GM18507 (cell line): ENCODE results near the gene PKD1L1.

ENCODE experiments used
- DNase-seq: peaks from one replicate; pipeline ENCODE4 v3.0.0; 2011; ENCODE audit warnings: low read depth; ENCODE audit not compliant: insufficient read length; ENCODE audit errors: extremely low spot score
- FAIRE-seq: peaks from 2 replicates; lab custom pipeline; 2011; peaks lifted over from hg19 to GRCh38; lab: Jason Lieb, UNC

The PKD1L1 gene

DNA sequence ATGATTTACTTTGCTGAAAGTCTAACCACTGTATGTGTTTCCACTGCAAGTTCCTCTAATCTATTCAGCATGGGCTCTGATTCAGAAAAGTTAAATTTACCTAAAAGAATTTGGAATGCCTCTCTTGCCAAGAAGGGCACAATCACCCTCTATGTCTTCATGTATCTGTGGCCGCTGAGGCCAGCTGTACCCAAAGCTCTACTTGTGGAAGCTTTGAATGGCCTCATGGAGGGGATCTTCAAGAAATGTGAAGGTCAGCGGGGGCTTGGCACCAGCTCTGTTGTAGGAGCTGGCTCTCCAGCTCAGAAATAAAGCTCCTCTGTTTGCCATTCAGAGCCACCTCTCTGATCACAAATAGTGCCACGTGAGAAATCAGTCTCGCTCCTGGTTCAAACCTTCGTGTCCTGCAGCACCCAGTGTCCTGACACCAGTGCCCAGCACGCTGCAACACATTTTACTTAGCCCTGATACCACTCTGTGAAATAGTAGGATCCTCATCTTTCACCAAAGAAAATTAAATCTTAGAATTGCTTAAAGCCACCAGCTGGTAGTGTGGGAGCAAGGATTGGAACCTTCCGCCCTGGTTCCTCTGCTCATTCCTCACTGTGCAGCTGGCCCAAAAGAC lies 61.1 kb downstream of the PKD1L1 start:
- no peak for FAIRE-seq
- no peak for DNase-seq

GRCh38 chr7:47885987-47886811 lies 62.1 kb downstream of the PKD1L1 start:
- no peak for DNase-seq
- FAIRE-seq = no peak

GRCh38 chr7:47885309-47885986 lies 62.8 kb downstream of the PKD1L1 start:
- DNase-seq (no peak), FAIRE-seq (no peak)

DNA sequence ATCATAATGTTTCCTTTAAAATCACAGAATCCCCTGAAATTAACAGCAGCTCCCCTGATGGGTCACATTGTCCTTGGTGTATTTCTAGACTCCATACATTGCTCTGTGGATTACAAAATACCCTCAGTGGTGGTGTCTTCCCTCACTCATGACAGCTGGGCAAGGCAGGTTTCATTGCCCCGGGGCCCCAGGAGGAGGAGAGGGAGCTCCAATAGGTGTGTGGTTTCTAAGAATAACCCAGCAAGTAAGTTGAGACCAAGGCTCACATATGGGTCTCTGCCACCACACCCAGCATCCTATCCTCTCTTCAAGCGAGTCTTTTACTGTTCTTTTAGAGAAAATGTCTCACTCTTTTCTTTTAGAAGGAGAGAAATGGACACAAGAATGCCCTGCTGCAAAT lies 63.6 kb downstream of the PKD1L1 start:
- FAIRE-seq (no peak), DNase-seq (no peak)

DNA sequence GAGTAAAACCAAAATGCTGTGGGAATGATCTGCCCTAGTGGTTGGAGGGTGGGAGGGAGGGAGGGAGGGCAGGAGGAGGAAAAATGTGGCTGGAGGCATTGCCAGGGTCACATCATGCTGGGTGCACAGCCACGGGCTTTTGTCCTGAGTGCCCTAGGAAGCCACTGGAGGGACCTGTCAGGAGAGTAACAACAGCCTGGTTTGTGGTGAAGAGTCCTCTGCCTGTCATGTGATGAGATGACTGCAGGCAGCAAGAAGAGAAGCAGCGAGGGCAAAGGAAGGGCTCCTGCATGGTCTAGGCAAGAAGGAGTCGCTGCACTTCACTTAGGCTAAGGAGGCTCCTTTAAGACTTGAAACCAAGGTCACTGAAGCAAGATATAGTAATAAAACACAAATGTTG lies 65.6 kb downstream of the PKD1L1 start:
- no peak for FAIRE-seq

DNA sequence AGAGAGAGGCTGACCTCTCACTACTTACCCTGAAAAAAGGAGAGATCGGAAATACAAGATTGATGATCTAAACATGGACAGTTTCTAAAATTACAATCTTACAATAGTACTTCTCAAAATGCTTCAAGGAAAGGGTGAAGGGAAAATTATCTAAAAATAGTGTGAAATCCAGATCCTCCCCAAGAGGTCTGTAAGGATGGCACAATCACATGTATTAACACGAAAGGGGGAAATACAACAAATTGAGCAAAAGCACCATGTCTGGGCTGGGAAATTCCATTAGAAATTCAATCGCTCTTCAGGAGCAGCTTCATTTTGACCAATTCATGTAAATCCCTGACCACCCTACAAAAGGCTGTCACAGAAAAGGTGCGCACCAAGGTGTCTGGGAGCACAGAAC lies 67.0 kb downstream of the PKD1L1 start:
- no peak for DNase-seq
- no peak for FAIRE-seq

More for the DNA sequence above, 65.6 kb downstream of the PKD1L1 start:
- DNase-seq = no peak

DNA sequence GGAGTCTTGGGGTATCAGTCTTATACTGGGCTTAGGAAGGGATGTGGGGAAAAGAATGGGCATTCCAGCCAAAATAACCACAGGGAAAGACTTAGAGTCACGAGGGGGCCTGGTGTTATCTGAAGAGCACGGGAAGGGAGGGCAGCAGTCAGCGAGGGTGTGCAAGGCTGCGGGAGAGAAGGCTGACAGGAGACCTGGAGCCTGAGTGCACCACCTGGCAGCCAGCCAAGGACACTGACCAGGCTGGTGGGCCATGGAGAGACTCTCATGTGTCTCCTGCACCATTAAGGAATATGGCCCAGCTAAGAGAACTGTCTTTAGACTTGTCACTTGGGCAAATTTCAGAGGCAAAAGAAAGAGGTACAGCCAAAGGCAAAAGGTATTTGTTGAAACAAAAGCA lies 69.6 kb downstream of the PKD1L1 start:
- FAIRE-seq = no peak

GRCh38 chr7:47877336-47877735 lies 70.9 kb downstream of the PKD1L1 start:
- no peak for DNase-seq
- FAIRE-seq = no peak

More for the DNA sequence above, 69.6 kb downstream of the PKD1L1 start:
- DNase-seq = no peak

- FAIRE-seq (no peak), DNase-seq (no peak)
These were observed 72.1 kb downstream of the PKD1L1 start for GRCh38 chr7:47875998-47876744.

DNA sequence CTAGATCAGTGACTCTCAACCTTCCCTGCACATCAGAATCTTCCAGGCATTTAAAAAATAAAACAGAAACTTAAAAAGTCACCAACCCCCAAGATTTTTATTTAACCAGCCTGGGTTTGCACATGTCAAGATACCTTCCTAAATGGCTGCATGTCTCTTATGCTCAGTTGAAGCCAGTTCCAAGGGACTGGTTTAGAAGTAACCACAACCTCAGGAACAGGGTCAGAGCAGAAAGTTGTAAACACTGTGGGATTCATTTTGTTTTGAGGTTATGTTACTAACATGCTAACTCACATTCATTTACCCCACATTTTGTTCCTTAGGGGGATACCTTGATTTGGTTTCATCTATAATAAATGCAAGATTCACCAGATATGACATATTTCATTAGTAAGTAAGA lies 72.9 kb downstream of the PKD1L1 start:
- DNase-seq (no peak), FAIRE-seq (no peak)

GRCh38 chr7:47873762-47874161 lies 74.5 kb downstream of the PKD1L1 start:
- no peak for FAIRE-seq
- no peak for DNase-seq

- FAIRE-seq (no peak), DNase-seq (no peak)
These were observed 81.0 kb downstream of the PKD1L1 start for GRCh38 chr7:47867286-47867685.

DNA sequence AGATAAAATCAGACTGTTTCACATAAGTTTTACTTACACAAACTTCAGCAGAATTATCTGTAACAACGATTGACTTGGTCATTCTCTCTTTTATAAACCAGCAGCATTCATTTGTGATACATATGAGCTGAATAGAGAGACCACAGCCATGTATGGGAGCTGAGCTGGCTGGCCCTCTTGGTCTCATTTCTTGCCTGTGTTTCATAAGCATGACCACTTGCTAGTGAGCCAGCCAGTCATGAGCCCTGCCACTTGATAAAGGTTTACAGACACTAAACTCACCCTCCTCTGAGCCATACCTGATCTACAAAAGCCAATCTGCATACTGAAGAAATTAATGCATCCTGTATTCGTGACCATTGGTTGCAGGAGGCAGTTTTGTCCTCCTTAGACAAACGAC lies 82.1 kb downstream of the PKD1L1 start:
- DNase-seq (no peak), FAIRE-seq (no peak)

- FAIRE-seq (no peak), DNase-seq (no peak)
These were observed 95.7 kb downstream of the PKD1L1 start for GRCh38 chr7:47852330-47853245.

DNA sequence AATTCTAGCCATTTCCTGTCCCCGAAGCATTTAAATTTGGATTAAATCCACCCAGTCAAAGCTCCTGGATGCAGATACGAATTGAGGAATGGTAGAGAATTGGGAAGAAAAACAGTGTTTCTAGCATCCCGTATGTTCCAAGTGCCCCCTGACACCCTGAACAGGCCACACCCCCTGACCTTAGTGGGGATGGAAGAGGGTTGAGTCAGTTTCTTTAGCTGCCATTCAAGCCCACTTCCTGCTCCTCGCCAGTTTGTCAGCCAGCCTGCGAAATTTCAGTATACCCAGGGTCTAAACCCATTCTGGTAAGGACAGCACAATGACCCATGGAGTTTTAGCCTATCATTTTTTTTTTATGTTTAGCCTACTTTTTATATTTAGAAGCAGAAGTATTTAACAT lies 101.1 kb downstream of the PKD1L1 start:
- no peak for DNase-seq
- FAIRE-seq = no peak

DNA sequence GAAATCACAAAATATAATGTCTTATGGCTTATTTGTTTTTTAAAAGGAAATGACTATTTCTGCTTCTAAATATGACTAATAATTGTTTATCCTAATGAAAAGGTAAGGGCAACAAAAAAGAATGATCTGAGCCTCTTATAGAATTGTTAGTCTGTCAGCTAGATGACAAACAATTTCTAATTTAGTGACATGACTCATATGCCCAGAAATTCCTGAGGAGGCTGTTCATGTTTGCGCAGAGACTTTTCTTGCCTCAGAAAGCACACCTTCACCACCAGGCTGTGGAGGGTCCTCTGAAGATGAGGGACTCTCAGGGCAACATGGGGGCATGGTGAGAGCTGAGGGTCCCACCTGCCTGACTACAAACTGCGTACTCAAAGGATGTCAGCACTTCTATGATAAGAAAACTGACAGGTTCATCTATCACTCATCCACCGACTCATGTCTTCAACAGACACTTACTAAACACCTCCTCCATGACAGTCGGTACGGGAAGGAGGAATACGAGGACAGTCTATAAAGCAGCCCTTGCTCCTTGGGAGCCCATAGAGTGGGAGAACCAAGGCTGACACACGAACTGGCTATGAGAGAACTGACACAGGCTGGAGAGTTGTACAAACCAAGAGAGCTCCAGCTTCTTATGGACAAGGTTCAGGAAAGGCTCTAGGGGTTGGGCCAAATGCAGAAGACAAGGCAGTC lies 102.0 kb downstream of the PKD1L1 start:
- FAIRE-seq = no peak
- no peak for DNase-seq

DNA sequence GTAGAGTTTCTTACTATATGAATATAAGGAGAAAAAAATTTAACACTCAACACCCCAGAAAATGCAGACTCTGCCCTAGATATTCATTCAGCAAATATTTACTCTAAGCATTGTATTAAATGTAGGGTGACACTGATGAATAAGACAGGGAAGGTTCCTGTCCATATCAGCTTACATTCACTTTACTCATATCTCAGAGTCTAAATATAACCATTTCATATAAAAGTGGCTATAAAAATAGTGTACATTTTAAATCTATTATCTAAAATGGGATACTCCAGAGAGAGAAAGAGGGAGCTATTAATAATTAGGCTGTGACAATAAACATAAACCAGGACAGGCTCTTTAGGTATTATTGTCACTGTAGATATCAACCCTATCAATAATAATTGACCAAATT lies 104.0 kb downstream of the PKD1L1 start:
- FAIRE-seq = no peak
- DNase-seq = no peak

DNA sequence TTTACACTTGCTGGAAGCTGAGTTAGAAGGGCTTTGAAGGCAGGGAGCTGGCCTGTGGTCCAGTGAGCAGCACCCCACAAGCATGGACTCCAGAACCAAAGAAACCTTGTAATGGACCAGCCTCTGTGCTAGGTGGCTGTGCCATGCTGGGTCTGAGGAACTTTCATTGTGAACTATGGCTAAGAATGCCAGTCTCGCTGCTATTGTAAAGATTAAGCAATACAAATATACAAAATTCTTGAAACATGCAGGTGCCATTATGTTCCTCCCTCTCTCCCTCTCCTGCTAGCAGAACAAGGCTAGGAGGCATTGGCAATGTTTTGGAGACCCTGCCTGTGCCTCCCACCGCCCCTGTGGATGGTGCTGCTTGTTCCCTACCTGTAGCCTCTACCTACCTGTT lies 105.0 kb downstream of the PKD1L1 start:
- DNase-seq = no peak
- no peak for FAIRE-seq
